Chondrocyte (in vitro differentiated cells): ENCODE data around the gene RTN4IP1. TPM values are rescaled to one million over a fixed set of nuclear protein-coding genes. Genes with fewer than 3 reads are reported as not detected.

Source experiments
- DNase-seq: peaks from one replicate; pipeline ENCODE4 v3.0.0; 2021; ENCODE audit warnings: mixed read lengths, low spot score
- H3K27ac Mint-ChIP-seq: one replicate; pipeline ENCODE4 v1.8.0; 2021; ENCODE audit warnings: mild to moderate bottlenecking, moderate library complexity, mixed read lengths; ENCODE audit not compliant: unreplicated experiment
- H3K27me3 Mint-ChIP-seq: 2 replicates; pipeline ENCODE4 v1.8.0; 2021; ENCODE audit warnings: low read depth, mixed read lengths
- H3K36me3 Mint-ChIP-seq: 2 replicates; pipeline ENCODE4 v1.8.0; 2021; ENCODE audit warnings: low read depth, mixed read lengths
- H3K4me1 Mint-ChIP-seq: 2 replicates; pipeline ENCODE4 v1.8.0; 2021; ENCODE audit warnings: low read depth, mild to moderate bottlenecking, mixed read lengths
- H3K4me3 Mint-ChIP-seq: one replicate; pipeline ENCODE4 v1.8.0; 2021; ENCODE audit warnings: mild to moderate bottlenecking, moderate library complexity, mixed read lengths; ENCODE audit not compliant: unreplicated experiment
- H3K9me3 Mint-ChIP-seq: 2 replicates; pipeline ENCODE4 v1.8.0; 2021; ENCODE audit warnings: low read depth, mixed read lengths
- total RNA-seq: library from RNA; stranded (reverse); gene quantifications from 3 replicates; pipeline ENCODE4 v1.2.1, GENCODE V29; 2021
- TF ChIP-seq, protein P1 (sequence below): fragments of 200-600 bp; sonication (generic); IDR thresholded peaks from 2 replicates; pipeline ENCODE4 v1.5.0; 2021; ENCODE audit warnings: antibody characterized with exemption, mild to moderate bottlenecking, moderate library complexity

The RTN4IP1 gene
- total RNA-seq, 1 donor from 2014 or later: 3.7 TPM

DNA sequence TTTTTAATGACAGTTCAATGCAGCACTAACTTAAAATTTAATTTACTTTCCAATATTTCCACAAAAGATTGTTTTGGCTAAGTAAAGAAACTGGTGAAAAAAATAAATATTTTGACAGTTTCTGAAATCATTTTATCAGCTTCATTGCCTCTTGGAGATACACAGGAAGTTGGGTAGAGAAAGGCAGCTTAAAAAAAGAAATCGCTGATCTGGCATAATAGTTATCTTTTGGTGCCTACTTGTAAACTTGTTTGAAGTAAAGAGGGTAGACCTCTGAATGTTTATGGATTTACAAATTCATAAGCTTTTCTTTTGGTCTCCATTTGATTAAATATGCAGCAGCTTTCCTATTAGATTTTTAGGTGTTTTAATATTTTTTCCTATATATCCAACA lies 103.4 kb downstream of the RTN4IP1 start:
- Mint-ChIP-seq H3K36me3 (no peaks in the 10 kb centered on the region), H3K4me3 (no peak overlapping the region), H3K4me1 (peaks cover 34% of the 10 kb centered on the region), H3K27me3 (no peaks in the 10 kb centered on the region), H3K27ac (no peak overlapping the region), H3K9me3 (no peaks in the 10 kb centered on the region)
- TF ChIP-seq, protein P1, sequence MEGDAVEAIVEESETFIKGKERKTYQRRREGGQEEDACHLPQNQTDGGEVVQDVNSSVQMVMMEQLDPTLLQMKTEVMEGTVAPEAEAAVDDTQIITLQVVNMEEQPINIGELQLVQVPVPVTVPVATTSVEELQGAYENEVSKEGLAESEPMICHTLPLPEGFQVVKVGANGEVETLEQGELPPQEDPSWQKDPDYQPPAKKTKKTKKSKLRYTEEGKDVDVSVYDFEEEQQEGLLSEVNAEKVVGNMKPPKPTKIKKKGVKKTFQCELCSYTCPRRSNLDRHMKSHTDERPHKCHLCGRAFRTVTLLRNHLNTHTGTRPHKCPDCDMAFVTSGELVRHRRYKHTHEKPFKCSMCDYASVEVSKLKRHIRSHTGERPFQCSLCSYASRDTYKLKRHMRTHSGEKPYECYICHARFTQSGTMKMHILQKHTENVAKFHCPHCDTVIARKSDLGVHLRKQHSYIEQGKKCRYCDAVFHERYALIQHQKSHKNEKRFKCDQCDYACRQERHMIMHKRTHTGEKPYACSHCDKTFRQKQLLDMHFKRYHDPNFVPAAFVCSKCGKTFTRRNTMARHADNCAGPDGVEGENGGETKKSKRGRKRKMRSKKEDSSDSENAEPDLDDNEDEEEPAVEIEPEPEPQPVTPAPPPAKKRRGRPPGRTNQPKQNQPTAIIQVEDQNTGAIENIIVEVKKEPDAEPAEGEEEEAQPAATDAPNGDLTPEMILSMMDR: no peak
- no peak for DNase-seq

DNA sequence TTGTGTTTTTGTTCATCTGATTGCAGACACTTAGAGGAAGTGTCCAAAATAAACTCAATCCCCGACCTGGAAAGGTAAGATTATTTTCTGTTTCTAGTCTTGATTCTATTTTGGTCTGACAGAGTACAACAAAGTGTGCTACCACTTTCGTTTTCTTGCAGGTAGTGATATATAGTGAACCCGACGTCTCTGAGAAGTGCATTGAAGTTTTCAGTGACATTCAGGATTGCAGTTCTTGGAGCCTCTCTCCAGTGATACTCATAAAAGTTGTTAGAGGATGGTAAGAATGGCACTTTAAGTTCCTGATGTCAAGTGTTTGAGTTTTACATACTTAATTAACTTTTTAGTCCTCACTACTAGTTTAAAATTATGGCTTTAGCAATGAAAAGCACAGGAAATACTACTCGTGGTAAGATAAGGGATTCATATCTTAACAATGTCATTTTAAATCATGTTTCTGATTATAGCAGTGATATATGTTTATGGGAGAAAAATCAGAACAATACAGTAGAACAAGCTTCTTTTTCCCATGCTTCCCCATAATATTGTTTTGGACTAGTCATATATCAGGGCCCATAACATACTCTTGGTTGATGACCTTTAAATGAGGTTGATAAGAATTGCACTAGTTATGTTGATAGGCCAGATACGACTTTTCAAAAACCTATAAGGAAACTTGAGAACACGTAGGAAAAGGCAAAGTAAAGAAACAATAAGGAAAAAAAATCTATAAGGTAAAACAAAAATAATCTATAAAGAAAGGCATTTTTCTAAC lies 104.0 kb downstream of the RTN4IP1 start:
- Mint-ChIP-seq H3K27me3 (no peaks in the 10 kb centered on the region), H3K36me3 (no peaks in the 10 kb centered on the region), H3K4me1 (peaks cover 34% of the 10 kb centered on the region), H3K9me3 (no peaks in the 10 kb centered on the region), H3K4me3 (no peak overlapping the region), H3K27ac (peak overlapping the region; percentile 37)
- DNase-seq: no peak
- TF ChIP-seq, protein P1: no peak

- no peaks in the 10 kb centered on the region for H3K36me3 Mint-ChIP-seq
- DNase-seq: no peak
- TF ChIP-seq, protein P1: no peak
- no peaks in the 10 kb centered on the region for H3K27me3 Mint-ChIP-seq
- H3K9me3 Mint-ChIP-seq: no peaks in the 10 kb centered on the region
- H3K27ac Mint-ChIP-seq: no peak overlapping the region
- H3K4me3 Mint-ChIP-seq: no peak overlapping the region
- H3K4me1 Mint-ChIP-seq: peaks cover 36% of the 10 kb centered on the region
Measured at GRCh38 chr6:106522562-106523250, 106.6 kb downstream of the RTN4IP1 start.

Other genes with a start within 250 kb of the RTN4IP1 start
- gene QRSL1, start 80 bp upstream of the RTN4IP1 start, total RNA-seq: 8.6 to 12.5 TPM (median 9.7 TPM) in 3 replicates